ENCODE data around the gene OVAAL. TPM values are rescaled to one million over a fixed set of nuclear protein-coding genes. Genes with fewer than 3 reads are reported as not detected.

Gene OVAAL
- polyA plus RNA-seq, 3 donors = not detected

GRCh38 chr1:180555411-180555810, 3.4 kb upstream of the OVAAL start:
- Mint-ChIP-seq H3K27ac (no peak overlapping the region), H3K4me1 (no peaks in the 10 kb centered on the region), H3K36me3 (no peaks in the 10 kb centered on the region), H3K9me3 (peaks cover 2 to 14% (median 7%) of the 10 kb centered on the region in 7 donors), H3K27me3 (ENCODE audit: low read depth in 3 of 3) (peaks cover 0 to 3% (median 0%) of the 10 kb centered on the region in 3 donors), H3K4me3 (no peak overlapping the region)
- Histone ChIP-seq H3K4me3 (replicated peaks in 1 of 3; ENCODE audit: low read depth in 2 of 3, low read length in 3 of 3) (no peak overlapping the region), H2AFZ (ENCODE audit: insufficient read depth, low read depth, low read length, poor library complexity, severe bottlenecking) (no peak overlapping the region), H3K79me2 (ENCODE audit: insufficient read depth, low read length) (no peaks in the 10 kb centered on the region), H3K36me3 (replicated peaks in 1 of 2; ENCODE audit: control insufficient read depth in 1 of 2, insufficient read depth in 2 of 2, low read length in 2 of 2) (no peaks in the 10 kb centered on the region), H4K20me1 (ENCODE audit: insufficient read depth, low read length) (no peaks in the 10 kb centered on the region), H3K27ac (ENCODE audit: low read depth in 1 of 2, low read length in 2 of 2) (no peak overlapping the region), H3K9me3 (replicated peaks in 1 of 2; ENCODE audit: control insufficient read depth in 1 of 2, insufficient read depth in 1 of 2, low read length in 2 of 2) (peaks cover 0 to 5% of the 10 kb centered on the region in 2 donors), H3K9ac (ENCODE audit: insufficient read depth, low read length, poor library complexity, severe bottlenecking) (no peak overlapping the region), H3K4me2 (replicated peaks; ENCODE audit: extremely low read depth, low read length, poor library complexity, severe bottlenecking) (no peak overlapping the region), H3K27me3 (ENCODE audit: control insufficient read depth in 2 of 2, insufficient read depth in 2 of 2, low read length in 2 of 2) (no peaks in the 10 kb centered on the region), H3K4me1 (ENCODE audit: control insufficient read depth in 1 of 2, insufficient read depth in 2 of 2, low read length in 2 of 2) (no peaks in the 10 kb centered on the region)
- no peak for DNase-seq
- intact Hi-C loops (cut with micrococcal nuclease) = no loop called here
- no peak for TF ChIP-seq CTCF (IDR thresholded peaks at IDR 0.05)

DNA sequence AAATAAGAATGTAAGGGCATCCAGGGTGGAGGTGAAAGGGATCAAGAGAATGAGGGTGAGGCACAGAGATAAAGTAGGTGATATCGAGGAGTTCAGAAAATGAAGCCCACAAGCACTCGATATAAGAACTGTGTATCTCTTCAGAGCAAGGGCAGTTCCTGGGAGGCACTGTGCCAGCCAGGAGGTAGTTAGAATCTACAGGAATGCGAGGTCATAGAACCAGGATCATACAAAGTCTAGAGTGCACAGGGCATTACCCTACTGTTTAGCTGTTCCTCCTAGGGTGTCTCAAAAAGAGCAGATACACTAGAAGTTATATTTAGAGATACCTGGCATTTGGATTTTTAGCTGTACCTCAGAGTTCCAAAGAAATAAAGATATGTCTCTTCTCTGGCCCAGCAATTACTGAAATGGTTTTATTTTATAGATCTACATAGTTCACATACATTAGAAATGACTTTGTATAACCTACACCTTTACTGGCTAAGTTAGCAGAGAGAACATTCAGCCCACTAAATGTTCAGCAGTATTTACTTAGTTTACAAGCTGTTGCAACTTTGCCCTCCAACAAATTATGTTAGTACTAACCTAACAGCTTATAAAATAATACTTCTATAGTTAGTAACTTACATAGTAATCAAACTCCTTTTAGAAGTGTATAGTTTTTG, 1.6 kb downstream of the OVAAL start:
- Histone ChIP-seq H3K27ac (ENCODE audit: low read depth in 1 of 2, low read length in 2 of 2) (no peak overlapping the region), H4K20me1 (ENCODE audit: insufficient read depth, low read length) (no peaks in the 10 kb centered on the region), H3K9ac (ENCODE audit: insufficient read depth, low read length, poor library complexity, severe bottlenecking) (no peak overlapping the region), H3K9me3 (replicated peaks in 1 of 2; ENCODE audit: control insufficient read depth in 1 of 2, insufficient read depth in 1 of 2, low read length in 2 of 2) (peaks cover 0 to 5% of the 10 kb centered on the region in 2 donors), H3K79me2 (ENCODE audit: insufficient read depth, low read length) (no peaks in the 10 kb centered on the region), H3K4me1 (ENCODE audit: control insufficient read depth in 1 of 2, insufficient read depth in 2 of 2, low read length in 2 of 2) (no peaks in the 10 kb centered on the region), H3K36me3 (replicated peaks in 1 of 2; ENCODE audit: control insufficient read depth in 1 of 2, insufficient read depth in 2 of 2, low read length in 2 of 2) (no peaks in the 10 kb centered on the region), H2AFZ (ENCODE audit: insufficient read depth, low read depth, low read length, poor library complexity, severe bottlenecking) (no peak overlapping the region), H3K4me3 (replicated peaks in 1 of 3; ENCODE audit: low read depth in 2 of 3, low read length in 3 of 3) (no peak overlapping the region), H3K4me2 (replicated peaks; ENCODE audit: extremely low read depth, low read length, poor library complexity, severe bottlenecking) (no peak overlapping the region), H3K27me3 (ENCODE audit: control insufficient read depth in 2 of 2, insufficient read depth in 2 of 2, low read length in 2 of 2) (no peaks in the 10 kb centered on the region)
- H3K27ac Mint-ChIP-seq = peak overlapping the region in 1 of 7 donors; percentile 19
- intact Hi-C loops (cut with micrococcal nuclease) = no loop called here
- no peak overlapping the region for H3K4me3 Mint-ChIP-seq
- H3K9me3 Mint-ChIP-seq = peaks cover 2 to 14% (median 7%) of the 10 kb centered on the region in 7 donors
- H3K4me1 Mint-ChIP-seq = no peaks in the 10 kb centered on the region
- 86% methylated on average over 1 of the region's 3 CpGs for WGBS (ENCODE audit: insufficient coverage)
- H3K36me3 Mint-ChIP-seq = no peaks in the 10 kb centered on the region
- TF ChIP-seq CTCF (IDR thresholded peaks at IDR 0.05) = no peak
- no peak for DNase-seq
- H3K27me3 Mint-ChIP-seq (ENCODE audit: low read depth in 3 of 3) = peaks cover 0 to 8% (median 2%) of the 10 kb centered on the region in 3 donors

Data from CD14-positive monocyte (primary cell).